Kidney glomerular epithelial cell (primary cell): ENCODE results near the gene TIMP1.

ENCODE experiments used
- DNase-seq: peaks from one replicate; lab custom pipeline; 2025; lab: John Stamatoyannopoulos, UW

The TIMP1 gene

GRCh38 chrX:47573341-47574075 lies 8.7 kb upstream of the TIMP1 start:
- DNase-seq = no peak

DNA sequence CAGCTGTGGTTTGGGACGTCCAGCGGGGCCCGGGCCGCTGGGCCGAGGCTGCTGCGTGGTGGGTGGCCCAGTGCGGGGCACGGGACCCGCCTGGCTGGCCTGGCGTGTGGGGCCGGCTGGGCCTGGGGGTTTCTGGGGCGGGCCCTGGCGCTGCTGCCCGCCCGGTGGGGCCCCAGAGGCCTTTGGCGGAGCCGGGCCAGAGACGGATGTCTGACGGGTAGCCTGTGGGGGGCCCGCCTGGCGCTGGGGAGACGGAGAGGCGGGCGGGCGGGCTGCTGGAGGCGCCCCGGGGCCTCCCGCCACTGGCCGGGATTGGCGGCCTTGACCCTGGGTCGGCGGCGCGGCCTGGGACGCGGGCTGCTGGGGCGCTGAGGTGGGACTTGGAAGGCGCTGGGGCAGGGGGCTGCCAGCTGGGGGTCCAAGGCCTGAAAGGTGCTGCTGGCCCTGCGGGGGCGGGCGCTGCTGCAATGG lies 8.1 kb upstream of the TIMP1 start:
- no peak for DNase-seq

GRCh38 chrX:47574547-47575301 lies 7.5 kb upstream of the TIMP1 start:
- no peak for DNase-seq

GRCh38 chrX:47576021-47576898 lies 6.0 kb upstream of the TIMP1 start:
- DNase-seq = no peak

- DNase-seq = no peak
Measured at GRCh38 chrX:47577424-47577823, 4.8 kb upstream of the TIMP1 start.

- no peak for DNase-seq
Measured at GRCh38 chrX:47577901-47578300, 4.3 kb upstream of the TIMP1 start.

- no peak for DNase-seq
Measured at GRCh38 chrX:47578692-47579091, 3.5 kb upstream of the TIMP1 start.

DNA sequence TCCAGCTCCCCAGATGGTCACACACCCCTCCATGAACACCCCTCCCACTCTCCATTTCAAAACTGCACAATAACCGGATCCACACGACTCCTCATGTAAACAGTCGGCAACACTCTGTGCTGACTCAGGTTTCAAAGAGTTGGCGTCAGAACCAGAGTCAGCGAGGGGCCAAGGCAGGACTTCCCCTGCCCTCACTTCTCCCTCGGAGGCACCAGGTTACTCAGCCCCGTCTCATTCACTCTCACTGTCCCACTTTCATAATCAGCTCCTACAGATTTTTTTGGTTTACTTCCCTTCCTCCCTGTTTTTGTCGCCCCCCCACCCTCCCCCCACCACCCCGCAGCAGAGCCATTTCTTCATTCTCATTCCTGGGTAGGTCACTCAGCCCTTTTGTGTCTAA lies 2.7 kb upstream of the TIMP1 start:
- no peak for DNase-seq

DNA sequence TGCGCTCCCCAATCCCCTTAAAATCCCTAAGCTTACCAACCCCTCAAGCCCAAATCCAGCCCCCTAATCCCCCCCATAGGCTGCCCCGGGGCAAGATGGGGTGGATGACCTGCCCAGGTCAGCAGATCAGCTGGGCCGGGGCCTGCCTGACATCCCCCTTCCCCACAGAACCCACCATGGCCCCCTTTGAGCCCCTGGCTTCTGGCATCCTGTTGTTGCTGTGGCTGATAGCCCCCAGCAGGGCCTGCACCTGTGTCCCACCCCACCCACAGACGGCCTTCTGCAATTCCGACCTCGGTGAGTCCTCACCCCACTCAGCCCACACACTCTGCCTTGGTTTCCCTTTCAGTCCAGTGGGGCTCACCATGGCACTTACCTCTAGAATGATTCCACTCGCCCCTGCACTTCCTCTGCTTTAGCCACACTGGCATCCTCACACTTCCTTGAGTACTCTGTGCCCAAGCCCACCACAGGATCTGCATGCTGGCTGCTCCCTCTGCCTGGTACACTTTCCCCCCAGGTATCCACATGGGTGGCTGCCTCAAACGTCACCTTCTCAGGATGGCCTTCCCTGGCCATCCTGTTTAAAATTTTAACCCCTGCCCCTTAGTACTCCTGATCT lies 1.1 kb downstream of the TIMP1 start:
- DNase-seq = no peak

- no peak for DNase-seq
Measured at GRCh38 chrX:47584714-47585113, 2.5 kb downstream of the TIMP1 start.

DNA sequence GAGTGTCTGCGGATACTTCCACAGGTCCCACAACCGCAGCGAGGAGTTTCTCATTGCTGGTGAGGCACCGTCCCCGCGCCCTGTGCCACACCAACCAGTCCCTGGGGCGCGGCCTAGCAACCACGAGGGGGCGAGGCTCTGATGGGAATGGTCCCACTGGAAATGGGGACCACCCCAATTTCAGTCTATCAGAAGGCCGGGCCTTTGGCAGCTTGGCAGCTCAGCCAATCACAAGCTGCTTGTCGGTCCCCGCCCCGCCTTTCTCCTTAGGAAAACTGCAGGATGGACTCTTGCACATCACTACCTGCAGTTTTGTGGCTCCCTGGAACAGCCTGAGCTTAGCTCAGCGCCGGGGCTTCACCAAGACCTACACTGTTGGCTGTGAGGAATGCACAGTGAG lies 3.0 kb downstream of the TIMP1 start:
- no peak for DNase-seq

DNA sequence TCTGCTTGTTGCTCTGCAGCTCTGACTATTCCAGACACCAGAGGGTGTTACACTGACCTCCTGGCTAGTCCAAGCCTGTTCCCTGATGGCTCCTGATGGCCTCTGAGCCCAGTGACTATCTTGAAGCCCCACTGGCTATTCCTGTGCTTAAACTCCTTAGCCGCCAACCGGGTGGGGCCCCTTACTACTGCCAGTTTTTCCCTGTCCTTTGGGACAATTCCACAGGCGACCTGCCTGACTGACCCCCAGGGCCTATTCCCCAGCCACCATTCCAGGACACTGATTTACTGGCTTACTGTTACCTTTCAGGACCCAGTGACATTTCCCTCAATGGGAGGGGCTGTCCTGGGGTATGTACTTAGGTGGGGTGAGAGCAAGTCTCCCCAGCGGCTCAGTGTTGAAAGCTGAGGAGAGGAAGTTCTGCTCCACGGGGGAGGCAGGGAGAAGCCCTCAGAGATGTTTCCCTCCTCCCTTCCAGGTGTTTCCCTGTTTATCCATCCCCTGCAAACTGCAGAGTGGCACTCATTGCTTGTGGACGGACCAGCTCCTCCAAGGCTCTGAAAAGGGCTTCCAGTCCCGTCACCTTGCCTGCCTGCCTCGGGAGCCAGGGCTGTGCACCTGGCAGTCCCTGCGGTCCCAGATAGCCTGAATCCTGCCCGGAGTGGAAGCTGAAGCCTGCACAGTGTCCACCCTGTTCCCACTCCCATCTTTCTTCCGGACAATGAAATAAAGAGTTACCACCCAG lies 4.0 kb downstream of the TIMP1 start:
- DNase-seq = no peak

DNA sequence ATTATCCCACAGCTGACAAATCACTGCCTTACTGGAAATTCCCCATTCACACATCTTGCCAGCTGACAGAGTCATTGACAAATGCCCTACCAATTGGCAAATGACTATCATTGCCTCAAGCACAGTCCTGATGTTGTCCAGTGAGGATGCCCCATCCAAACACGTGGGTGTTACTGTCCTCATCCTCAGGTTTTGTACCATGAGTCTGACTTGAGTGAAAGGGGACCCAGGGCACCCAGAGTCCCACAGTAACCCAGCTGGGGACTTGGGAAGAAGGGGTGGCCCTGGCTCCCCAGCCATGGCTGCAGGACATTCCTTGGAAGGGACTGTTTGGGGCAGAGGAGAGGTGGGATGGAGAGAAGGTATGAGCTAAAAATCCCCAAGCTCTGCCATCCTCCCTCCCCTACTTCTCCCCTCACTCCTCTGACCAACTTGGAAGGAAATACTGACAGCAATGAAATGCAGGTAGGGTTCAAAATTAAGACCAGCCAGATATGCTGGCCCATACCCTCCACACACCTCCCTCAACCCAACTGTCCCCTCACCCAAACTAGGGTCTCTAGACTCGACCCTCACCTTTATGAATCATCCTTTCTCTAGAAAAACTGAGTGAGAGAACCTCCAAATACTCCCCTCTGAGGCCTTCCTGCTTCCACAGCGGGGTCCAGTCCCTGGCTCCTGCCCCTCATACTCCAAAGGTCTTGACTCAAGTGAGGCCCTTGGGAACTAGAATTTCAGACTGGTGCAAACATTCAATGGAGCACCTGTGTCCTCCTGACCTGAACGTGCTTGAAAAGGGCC lies 5.1 kb downstream of the TIMP1 start:
- no peak for DNase-seq

DNA sequence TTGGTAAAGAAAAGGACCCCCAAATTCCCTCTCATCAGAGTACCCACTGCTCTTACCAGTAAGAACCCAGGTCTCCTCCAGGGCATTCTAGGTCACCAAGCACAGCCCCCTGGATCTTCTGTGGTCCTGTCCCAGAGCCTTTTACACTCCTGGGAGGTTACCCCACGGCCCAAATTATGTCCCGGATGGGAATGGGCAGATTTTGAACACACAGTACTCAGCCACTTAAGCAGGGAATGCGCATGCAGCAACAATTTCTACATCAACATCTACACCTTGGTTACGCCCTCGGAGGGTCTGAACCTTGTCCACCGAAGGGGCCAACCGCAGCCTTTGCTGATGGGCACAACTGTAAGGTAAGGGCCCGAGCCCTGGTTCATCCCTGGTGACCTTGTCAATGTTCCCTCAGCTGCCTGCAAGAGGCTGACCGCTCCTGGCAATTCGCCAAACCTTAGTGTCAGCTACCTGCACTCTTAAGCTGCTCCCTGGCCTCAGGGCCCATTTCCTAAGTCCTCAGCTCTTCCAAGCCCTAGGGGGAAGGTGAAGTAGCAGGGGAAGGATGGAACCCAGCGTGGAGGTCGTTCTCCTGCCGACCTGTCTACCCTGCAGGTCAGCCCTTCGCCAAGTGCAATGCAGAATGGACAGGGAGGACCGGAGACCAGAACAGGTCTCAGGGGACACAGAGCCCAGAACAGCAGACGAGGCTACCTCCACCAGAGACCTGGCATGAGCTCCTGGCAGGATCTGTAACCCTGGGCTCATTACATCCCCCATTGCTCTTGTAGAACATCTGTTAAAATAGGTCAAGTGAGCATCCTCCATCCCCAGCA lies 5.9 kb downstream of the TIMP1 start:
- DNase-seq = no peak

GRCh38 chrX:47590984-47591383 lies 8.7 kb downstream of the TIMP1 start:
- DNase-seq = no peak

- DNase-seq = no peak
Measured at GRCh38 chrX:47593522-47593921, 11.3 kb downstream of the TIMP1 start.

DNA sequence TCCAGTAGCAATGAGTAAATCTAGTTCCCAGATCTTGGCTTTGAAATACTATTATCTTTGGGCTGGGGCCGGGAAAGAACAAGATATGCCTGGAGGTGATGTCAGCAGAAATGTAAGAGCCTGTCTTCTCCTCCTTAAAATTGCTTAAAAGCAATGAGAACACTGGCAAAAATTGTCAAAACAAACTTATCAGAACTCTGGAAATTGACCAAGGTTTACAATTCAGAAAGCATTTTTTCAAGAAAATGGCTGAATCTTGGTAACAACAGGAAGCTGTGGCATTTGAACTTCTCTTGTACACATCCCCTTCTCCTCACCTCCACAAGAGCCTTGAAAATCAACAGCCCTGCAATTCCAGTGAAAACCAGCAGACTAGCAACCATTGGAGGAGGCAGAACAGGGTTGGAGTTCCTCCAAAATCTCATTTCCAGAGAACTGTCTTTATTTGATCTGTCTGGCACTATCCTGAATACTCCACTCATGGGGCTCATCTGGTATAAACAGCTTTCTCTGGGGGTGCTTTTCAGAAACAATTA lies 13.5 kb downstream of the TIMP1 start:
- no peak for DNase-seq

- DNase-seq = no peak
Measured at GRCh38 chrX:47596256-47596655, 14.0 kb downstream of the TIMP1 start.

DNA sequence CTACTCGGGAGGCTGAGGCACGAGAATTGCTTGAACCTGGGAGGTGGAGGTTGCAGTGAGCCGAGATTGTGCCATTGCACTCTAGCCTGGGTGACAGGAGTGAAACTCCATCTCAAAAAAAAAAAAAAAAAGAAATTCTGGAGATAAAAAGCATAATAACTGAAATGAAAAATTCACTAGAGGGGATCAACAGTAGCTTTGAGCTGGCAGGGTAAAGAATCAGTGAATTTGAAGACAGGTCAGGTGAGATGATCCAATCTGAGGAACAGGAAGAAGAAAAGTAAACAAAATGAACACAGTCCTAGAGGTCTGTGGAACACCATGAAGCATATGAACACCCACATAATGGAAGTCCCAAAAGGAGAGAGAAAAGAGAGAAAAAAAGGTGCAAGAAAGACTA lies 15.0 kb downstream of the TIMP1 start:
- no peak for DNase-seq
